ENCODE data around the gene AGTPBP1. TPM values are rescaled to one million over a fixed set of nuclear protein-coding genes. Genes with fewer than 3 reads are reported as not detected.
"Not testable (repeated sequence)": the region's sequence is repeated elsewhere in the genome, so short reads cannot be mapped to it uniquely, and the experiment has no call there.

AGTPBP1 gene
- total RNA-seq, 4 donors from 2014 or later, result 12.5 to 15.1 (median 14.0) TPM

DNA sequence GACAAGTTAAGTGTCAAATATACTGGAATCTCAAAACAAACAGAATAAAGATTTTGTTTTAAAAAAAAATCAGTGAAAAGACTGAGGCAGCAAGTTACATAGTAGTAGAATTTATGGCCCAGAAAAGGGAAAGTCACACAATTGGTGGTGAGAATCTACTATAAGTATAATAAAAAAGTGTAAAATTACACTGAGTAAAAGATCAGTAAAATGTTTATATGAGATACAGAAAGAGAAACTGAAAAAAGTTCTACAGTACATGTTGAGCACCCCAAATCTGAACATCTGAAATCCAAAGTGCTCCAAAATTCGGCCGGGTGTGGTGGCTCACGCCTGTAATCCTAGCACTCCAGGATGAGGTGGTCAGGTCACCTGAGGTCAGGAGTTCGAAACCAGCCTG lies 15.0 kb downstream of the AGTPBP1 start:
- WGBS, 2 donors, result 97 to 98% methylated on average over 4 of the region's 4 CpGs

DNA sequence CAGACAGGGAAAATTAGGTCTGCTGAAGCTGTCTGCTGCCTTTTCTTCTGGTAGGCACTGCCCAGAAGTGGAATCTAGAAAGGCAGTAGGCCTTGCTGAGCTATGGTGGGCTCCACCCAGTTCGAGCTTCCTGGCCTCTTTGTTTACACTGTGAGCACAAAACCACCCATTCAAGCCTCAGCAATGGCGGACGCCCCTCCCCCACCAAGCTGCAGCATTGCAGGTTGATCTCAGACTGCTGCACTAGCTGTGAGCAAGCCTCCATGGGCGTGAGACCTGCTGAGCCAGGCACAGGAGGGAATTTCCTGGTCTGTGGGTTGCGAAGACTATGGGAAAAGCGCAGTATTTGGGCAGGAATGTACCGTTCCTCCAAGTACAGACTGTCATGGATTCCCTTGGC lies 18.5 kb downstream of the AGTPBP1 start:
- TF ChIP-seq, protein P1, sequence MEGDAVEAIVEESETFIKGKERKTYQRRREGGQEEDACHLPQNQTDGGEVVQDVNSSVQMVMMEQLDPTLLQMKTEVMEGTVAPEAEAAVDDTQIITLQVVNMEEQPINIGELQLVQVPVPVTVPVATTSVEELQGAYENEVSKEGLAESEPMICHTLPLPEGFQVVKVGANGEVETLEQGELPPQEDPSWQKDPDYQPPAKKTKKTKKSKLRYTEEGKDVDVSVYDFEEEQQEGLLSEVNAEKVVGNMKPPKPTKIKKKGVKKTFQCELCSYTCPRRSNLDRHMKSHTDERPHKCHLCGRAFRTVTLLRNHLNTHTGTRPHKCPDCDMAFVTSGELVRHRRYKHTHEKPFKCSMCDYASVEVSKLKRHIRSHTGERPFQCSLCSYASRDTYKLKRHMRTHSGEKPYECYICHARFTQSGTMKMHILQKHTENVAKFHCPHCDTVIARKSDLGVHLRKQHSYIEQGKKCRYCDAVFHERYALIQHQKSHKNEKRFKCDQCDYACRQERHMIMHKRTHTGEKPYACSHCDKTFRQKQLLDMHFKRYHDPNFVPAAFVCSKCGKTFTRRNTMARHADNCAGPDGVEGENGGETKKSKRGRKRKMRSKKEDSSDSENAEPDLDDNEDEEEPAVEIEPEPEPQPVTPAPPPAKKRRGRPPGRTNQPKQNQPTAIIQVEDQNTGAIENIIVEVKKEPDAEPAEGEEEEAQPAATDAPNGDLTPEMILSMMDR (IDR thresholded peaks at IDR 0.05), result no peak
- TF ChIP-seq POLR2A (IDR thresholded peaks at IDR 0.05), result no peak
- no peak for DNase-seq (ENCODE audit: low spot score in 2 of 2)
- WGBS, 2 donors, result 84 to 94% methylated on average over 7 of the region's 7 CpGs
- intact Hi-C loops (cut with DNase I; ENCODE audit: low total_unique reads), result no loop called here
- H3K4me3 ChIP-seq (ENCODE audit: low read depth, poor library complexity, severe bottlenecking), result no peak overlapping the region

More for the DNA sequence above, 15.0 kb downstream of the AGTPBP1 start:
- intact Hi-C loops (cut with DNase I; ENCODE audit: low total_unique reads), result no loop called here
- DNase-seq (ENCODE audit: low spot score in 2 of 2), result no peak
- no peak for TF ChIP-seq POLR2A (IDR thresholded peaks at IDR 0.05)
- TF ChIP-seq, protein P1 (IDR thresholded peaks at IDR 0.05), result no peak
- H3K4me3 ChIP-seq (ENCODE audit: low read depth, poor library complexity, severe bottlenecking), result no peak overlapping the region

DNA sequence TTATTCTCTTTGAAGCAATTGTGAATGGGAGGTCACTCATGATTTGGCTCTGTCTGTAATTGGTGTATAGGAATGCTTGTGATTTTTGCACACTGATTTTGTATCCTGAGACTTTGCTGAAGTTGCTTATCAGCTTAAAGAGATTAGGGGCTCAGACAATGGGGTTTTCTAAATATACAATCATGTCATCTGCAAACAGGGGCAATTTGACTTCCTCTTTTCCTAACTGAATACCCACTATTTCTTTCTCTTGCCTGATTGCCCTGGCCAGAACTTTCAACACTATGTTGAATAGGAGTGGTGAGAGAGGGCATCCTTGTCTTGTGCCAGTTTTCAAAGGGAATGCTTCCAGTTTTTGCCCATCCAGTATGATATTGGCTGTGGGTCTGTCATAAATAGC lies 22.3 kb downstream of the AGTPBP1 start:
- H3K4me3 ChIP-seq (ENCODE audit: low read depth, poor library complexity, severe bottlenecking); DNase-seq (ENCODE audit: low spot score in 2 of 2); intact Hi-C loops (cut with DNase I; ENCODE audit: low total_unique reads): not testable (repeated sequence)

DNA sequence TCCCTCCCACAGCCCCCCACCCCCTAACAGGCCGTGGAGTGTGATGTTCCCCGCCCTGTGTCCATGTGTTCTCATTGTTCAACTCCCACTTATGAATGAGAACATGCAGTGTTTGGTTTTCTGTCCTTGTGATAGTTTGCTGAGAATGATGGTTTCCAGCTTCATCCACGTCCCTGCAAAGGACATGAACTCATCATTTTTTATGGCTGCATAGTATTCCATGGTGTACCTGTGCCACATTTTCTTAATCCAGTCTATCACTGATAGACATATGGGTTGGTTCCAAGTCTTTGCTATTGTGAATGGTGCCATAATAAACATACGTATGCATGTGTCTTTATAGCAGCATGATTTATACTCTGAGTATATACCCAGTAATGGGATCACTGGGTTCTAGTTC lies 23.9 kb downstream of the AGTPBP1 start:
- H3K4me3 ChIP-seq (ENCODE audit: low read depth, poor library complexity, severe bottlenecking); DNase-seq (ENCODE audit: low spot score in 2 of 2); intact Hi-C loops (cut with DNase I; ENCODE audit: low total_unique reads): not testable (repeated sequence)
- WGBS, 2 donors, result 93 to 98% methylated on average over 4 of the region's 4 CpGs

DNA sequence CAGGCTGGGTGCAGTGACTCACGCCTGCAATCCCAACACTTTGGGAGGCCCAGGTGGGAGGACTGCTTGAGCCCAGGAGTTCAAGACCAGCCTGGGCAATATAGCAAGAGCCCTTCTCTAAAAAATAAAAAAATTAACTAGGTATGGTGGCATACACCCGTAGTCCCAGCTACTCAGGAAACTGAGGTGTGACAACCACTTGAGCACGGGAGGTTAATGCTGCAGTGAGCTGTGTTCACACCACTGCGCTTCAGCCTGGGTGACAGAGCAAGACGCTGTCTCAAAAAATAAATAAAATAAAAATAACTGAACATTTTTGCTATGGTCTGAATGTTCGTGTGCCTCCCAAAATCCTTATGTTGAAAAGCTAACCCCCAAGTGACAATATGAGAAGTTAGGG lies 24.5 kb downstream of the AGTPBP1 start:
- H3K4me3 ChIP-seq (ENCODE audit: low read depth, poor library complexity, severe bottlenecking), result no peak overlapping the region
- no peak for DNase-seq (ENCODE audit: low spot score in 2 of 2)
- intact Hi-C loops (cut with DNase I; ENCODE audit: low total_unique reads), result no loop called here
- TF ChIP-seq POLR2A (IDR thresholded peaks at IDR 0.05), result no peak
- 86 to 98% methylated on average over 6 of the region's 6 CpGs for whole genome bisulfite sequencing, 2 donors

DNA sequence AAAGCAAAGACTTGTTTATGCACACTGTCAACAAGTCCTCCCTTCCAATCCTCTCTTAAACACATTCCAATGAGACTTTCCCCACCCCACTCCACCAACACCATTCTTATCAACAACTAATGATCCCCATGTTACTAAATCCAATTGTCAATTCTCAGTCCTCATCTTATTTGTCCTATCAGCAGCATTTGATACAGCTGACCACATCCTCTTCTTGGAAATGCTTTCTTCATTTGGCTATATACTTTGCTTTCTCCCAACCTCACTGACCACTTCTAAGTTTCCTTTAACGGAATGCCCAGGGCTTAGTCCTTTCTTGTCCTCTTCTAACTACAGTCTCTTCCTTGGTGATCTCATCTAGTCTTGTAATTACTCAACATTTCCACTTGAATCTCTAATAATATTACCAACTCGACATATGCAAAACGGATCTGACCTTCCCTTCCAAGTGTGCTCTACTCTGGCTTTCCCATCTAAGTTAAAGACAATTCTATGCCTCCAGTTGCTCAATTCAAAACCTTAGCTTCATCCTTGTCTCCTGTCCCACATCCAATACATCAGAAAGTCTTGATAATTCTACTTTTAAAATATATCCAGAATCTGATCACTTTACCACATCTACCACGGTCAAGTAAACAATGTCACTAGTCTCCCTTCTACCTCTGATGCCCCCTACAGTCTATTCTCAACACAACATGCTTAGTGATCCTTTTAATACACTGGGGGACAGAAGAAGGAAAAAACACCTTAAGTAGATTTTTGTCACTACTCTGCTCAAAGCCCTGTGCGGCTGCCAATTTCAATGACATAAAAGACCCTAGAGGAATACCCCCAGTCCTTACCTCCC lies 25.5 kb downstream of the AGTPBP1 start:
- no peak for TF ChIP-seq POLR2A (IDR thresholded peaks at IDR 0.05)
- TF ChIP-seq, protein P1 (IDR thresholded peaks at IDR 0.05), result no peak
- H3K4me3 ChIP-seq (ENCODE audit: low read depth, poor library complexity, severe bottlenecking), result no peak overlapping the region
- intact Hi-C loops (cut with DNase I; ENCODE audit: low total_unique reads), result no loop called here
- 72 to 76% methylated on average over 5 of the region's 5 CpGs for WGBS, 2 donors
- no peak for DNase-seq (ENCODE audit: low spot score in 2 of 2)

DNA sequence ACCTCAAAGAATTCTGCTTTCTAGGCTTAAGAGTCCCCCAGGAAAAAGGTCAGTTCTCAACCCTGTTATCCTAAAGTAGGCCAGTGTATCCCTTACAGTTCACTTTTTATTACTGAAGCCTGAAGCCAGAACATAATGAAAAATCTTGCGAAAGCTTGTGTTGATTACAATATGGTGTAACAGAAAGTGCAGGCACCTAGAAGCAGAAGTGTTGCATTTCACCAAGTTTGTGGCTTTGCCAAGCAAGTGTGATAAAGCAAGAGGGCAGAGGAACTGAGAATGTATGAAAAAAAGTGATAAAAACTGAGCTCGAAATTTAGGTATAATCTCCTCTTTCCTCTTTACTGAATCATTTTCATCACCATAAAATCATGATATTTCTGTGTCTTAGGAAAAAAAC lies 26.2 kb downstream of the AGTPBP1 start:
- intact Hi-C loops (cut with DNase I; ENCODE audit: low total_unique reads), result no loop called here
- no peak overlapping the region for H3K4me3 ChIP-seq (ENCODE audit: low read depth, poor library complexity, severe bottlenecking)
- WGBS, 2 donors, result 46 to 76% methylated on average over 2 of the region's 2 CpGs
- TF ChIP-seq, protein P1 (IDR thresholded peaks at IDR 0.05), result no peak
- TF ChIP-seq POLR2A (IDR thresholded peaks at IDR 0.05), result no peak
- DNase-seq (ENCODE audit: low spot score in 2 of 2), result no peak

All from lower leg skin (tissue), 4 donors.